HL-60 (cell line): ENCODE measurements around the gene UTF1.
"Not testable (repeated sequence)": the region's sequence is repeated elsewhere in the genome, so short reads cannot be mapped to it uniquely, and the experiment has no call there.

Experiments
- DNase-seq, 2 experiments: peaks; one replicate each; pipeline ENCODE4 v3.0.0-alpha.2; 2010 to 2020; ENCODE audit warnings: low read depth in 1 of 2, low spot score in 1 of 2
- H3K27ac ChIP-seq: fragments of 250-450 bp; sonication (Bioruptor Pico); replicated peaks from 2 replicates; pipeline ENCODE4 v1.5.1; 2020; ENCODE audit warnings: mild to moderate bottlenecking, moderate library complexity
- H3K27me3 ChIP-seq: fragments of 250-450 bp; sonication (Bioruptor Pico); 2 replicates; pipeline ENCODE4 v1.5.1; 2021; ENCODE audit warnings: mild to moderate bottlenecking, moderate library complexity; ENCODE audit not compliant: insufficient read depth, poor library complexity, severe bottlenecking
- H3K4me3 ChIP-seq: replicated peaks from 2 replicates; pipeline ENCODE4 v1.5.1; 2011; ENCODE audit warnings: mild to moderate bottlenecking, control low read depth, low read length; ENCODE audit not compliant: insufficient read depth
- CTCF ChIP-seq: IDR thresholded peaks from one replicate; pipeline ENCODE4 v1.5.1; 2011; ENCODE audit warnings: low read length, control low read depth, inconsistent platforms; ENCODE audit not compliant: insufficient read depth
- GABPA ChIP-seq: IDR thresholded peaks from 2 replicates; pipeline ENCODE4 v1.6.1; 2012; ENCODE audit warnings: low read depth
- POLR2AphosphoS5 ChIP-seq: IDR thresholded peaks from 2 replicates; pipeline ENCODE4 v1.6.1; 2012; ENCODE audit warnings: low read depth
- REST ChIP-seq: IDR thresholded peaks from 2 replicates; pipeline ENCODE4 v1.6.1; 2012; ENCODE audit warnings: low read depth; ENCODE audit not compliant: insufficient replicate concordance
- SPI1 ChIP-seq: IDR thresholded peaks from 2 replicates; pipeline ENCODE4 v1.6.1; 2012; ENCODE audit warnings: low read depth, mild to moderate bottlenecking, borderline replicate concordance

Gene UTF1

GRCh38 chr10:133261726-133262325, 31.8 kb downstream of the UTF1 start:
- peak overlapping the region; percentile 62 for H3K27ac ChIP-seq
- H3K27me3 ChIP-seq, result no peaks in the 10 kb centered on the region
- DNase-seq, result peak; percentile 65 to 77
- peak; percentile 47; the same call in 1 of the 2 replicates for TF ChIP-seq POLR2AphosphoS5
- TF ChIP-seq SPI1, result no peak
- peak overlapping the region; percentile 39 for H3K4me3 ChIP-seq

- H3K27me3 ChIP-seq, result no peaks in the 10 kb centered on the region
- H3K4me3 ChIP-seq, result no peak overlapping the region
- no peak for TF ChIP-seq CTCF
- TF ChIP-seq SPI1, result no peak
- TF ChIP-seq GABPA, result no peak
- no peak for TF ChIP-seq POLR2AphosphoS5
- no peak for TF ChIP-seq REST
- H3K27ac ChIP-seq, result no peak overlapping the region
- DNase-seq, result no peak
Observed at GRCh38 chr10:133262696-133263095, 32.7 kb downstream of the UTF1 start.

- Histone ChIP-seq H3K27ac (no peak overlapping the region), H3K4me3 (no peak overlapping the region), H3K27me3 (no peaks in the 10 kb centered on the region)
- no peak for TF ChIP-seq POLR2AphosphoS5
- TF ChIP-seq CTCF, result no peak
- no peak for TF ChIP-seq GABPA
- TF ChIP-seq SPI1, result no peak
- TF ChIP-seq REST, result no peak
- no peak for DNase-seq
Observed at GRCh38 chr10:133263674-133264073, 33.7 kb downstream of the UTF1 start.

GRCh38 chr10:133264461-133264860, 34.4 kb downstream of the UTF1 start:
- DNase-seq, result peak; percentile 29 to 56
- Histone ChIP-seq H3K27me3 (no peaks in the 10 kb centered on the region), H3K27ac (0 out of 2 replicates have a peak overlapping the region, but pooled peaks have one; percentile 9), H3K4me3 (no peak overlapping the region)
- no peak for TF ChIP-seq POLR2AphosphoS5
- no peak for TF ChIP-seq REST
- no peak for TF ChIP-seq CTCF
- TF ChIP-seq GABPA, result no peak
- TF ChIP-seq SPI1, result no peak; the same call in 1 of the 2 replicates

GRCh38 chr10:133265052-133265451, 35.0 kb downstream of the UTF1 start:
- not testable (repeated sequence) for H3K27me3 ChIP-seq, H3K4me3 ChIP-seq, H3K27ac ChIP-seq, DNase-seq
